ENCODE measurements around the gene PCDHA4.
"Not testable (repeated sequence)": the region's sequence is repeated elsewhere in the genome, so short reads cannot be mapped to it uniquely, and the experiment has no call there.

The PCDHA4 gene

GRCh38 chr5:140806834-140807775, at the start of gene PCDHA4:
Gene PCDHA4 (plus strand): TSS chr5:140807068.
- no peak for DNase-seq

GRCh38 chr5:140764177-140764973, 42.5 kb upstream of the PCDHA4 start:
- DNase-seq: no peak

GRCh38 chr5:140767444-140767843, 39.4 kb upstream of the PCDHA4 start:
- DNase-seq: no peak

- no peak for DNase-seq
Observed at GRCh38 chr5:140780512-140780911, 26.4 kb upstream of the PCDHA4 start.

- DNase-seq: no peak
Observed at GRCh38 chr5:140785905-140786686, 20.8 kb upstream of the PCDHA4 start, which contains the start of gene PCDHA1. Gene PCDHA1 (plus strand): TSS chr5:140786140.

- not testable (repeated sequence) for DNase-seq
Observed at GRCh38 chr5:140787422-140787821, 19.4 kb upstream of the PCDHA4 start.

GRCh38 chr5:140787849-140788504, 18.9 kb upstream of the PCDHA4 start:
- not testable (repeated sequence) for DNase-seq

GRCh38 chr5:140791089-140791488, 15.8 kb upstream of the PCDHA4 start:
- no peak for DNase-seq

GRCh38 chr5:140794595-140795258, 12.1 kb upstream of the PCDHA4 start, which contains the start of gene PCDHA2:
Gene PCDHA2 (plus strand): TSS chr5:140794852.
- DNase-seq: no peak

- no peak for DNase-seq
Observed at GRCh38 chr5:140795259-140795641, 11.6 kb upstream of the PCDHA4 start.

- DNase-seq: not testable (repeated sequence)
Observed at GRCh38 chr5:140796072-140796717, 10.7 kb upstream of the PCDHA4 start.

- DNase-seq: no peak
Observed at GRCh38 chr5:140796718-140797095, 10.2 kb upstream of the PCDHA4 start.

- DNase-seq: no peak
Observed at GRCh38 chr5:140800816-140801493, 5.9 kb upstream of the PCDHA4 start, which contains the start of gene PCDHA3. Gene PCDHA3 (plus strand): TSS chr5:140801057.

- DNase-seq: no peak
Observed at GRCh38 chr5:140801494-140801841, 5.4 kb upstream of the PCDHA4 start.

GRCh38 chr5:140802381-140802780, 4.5 kb upstream of the PCDHA4 start:
- not testable (repeated sequence) for DNase-seq

GRCh38 chr5:140802781-140803271, 4.0 kb upstream of the PCDHA4 start:
- DNase-seq: no peak

GRCh38 chr5:140808241-140808888, 1.5 kb downstream of the PCDHA4 start:
- DNase-seq: not testable (repeated sequence)

GRCh38 chr5:140808889-140809291, 2.0 kb downstream of the PCDHA4 start:
- no peak for DNase-seq

GRCh38 chr5:140821375-140822280, 14.8 kb downstream of the PCDHA4 start, which contains the start of gene PCDHA5:
Gene PCDHA5 (plus strand): TSS chr5:140821613.
- no peak for DNase-seq
